Nephron progenitor cell (in vitro differentiated cells): ENCODE data around the gene XBP1.
"Not testable (repeated sequence)": the region's sequence is repeated elsewhere in the genome, so short reads cannot be mapped to it uniquely, and the experiment has no call there.

Source experiments
- DNase-seq: peaks from one replicate; pipeline ENCODE4 v3.0.0; 2021
- H3K27ac Mint-ChIP-seq: 2 replicates; pipeline ENCODE4 v1.8.0; 2021; ENCODE audit warnings: mild to moderate bottlenecking, moderate library complexity, mixed read lengths
- H3K27me3 Mint-ChIP-seq: 2 replicates; pipeline ENCODE4 v1.8.0; 2021; ENCODE audit warnings: mild to moderate bottlenecking, low read depth, mixed read lengths; ENCODE audit not compliant: poor library complexity
- H3K36me3 Mint-ChIP-seq: 2 replicates; pipeline ENCODE4 v1.8.0; 2021; ENCODE audit warnings: low read depth, mixed read lengths
- H3K4me1 Mint-ChIP-seq: 2 replicates; pipeline ENCODE4 v1.8.0; 2021; ENCODE audit warnings: mixed read lengths
- H3K4me3 Mint-ChIP-seq: 2 replicates; pipeline ENCODE4 v1.8.0; 2021; ENCODE audit warnings: mild to moderate bottlenecking, moderate library complexity, mixed read lengths
- H3K9me3 Mint-ChIP-seq: 2 replicates; pipeline ENCODE4 v1.8.0; 2021; ENCODE audit warnings: mild to moderate bottlenecking, moderate library complexity, mixed read lengths
- TF ChIP-seq, protein P1 (sequence below): fragments of 200-600 bp; sonication (generic); IDR thresholded peaks from 2 replicates; pipeline ENCODE4 v1.5.0; 2021; ENCODE audit warnings: antibody characterized with exemption

Gene XBP1

DNA sequence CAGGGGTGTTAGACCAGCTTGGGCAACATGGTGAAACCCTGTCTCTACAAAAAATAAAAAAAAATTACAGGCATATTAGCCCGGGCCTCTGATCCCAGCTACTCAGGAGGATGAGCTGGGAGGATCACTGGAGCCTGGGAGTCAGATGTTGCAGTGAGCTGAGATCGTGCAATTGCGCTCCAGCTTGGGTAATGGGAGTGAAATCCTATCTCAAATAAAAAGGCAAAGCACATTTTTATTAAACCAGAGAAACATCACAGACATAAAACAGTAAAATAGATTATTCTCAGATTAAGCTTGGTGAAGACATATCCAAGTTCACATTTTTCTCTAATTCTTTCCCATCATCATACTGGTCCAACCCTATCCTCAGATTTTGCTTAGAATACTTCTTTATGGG lies 30.1 kb upstream of the XBP1 start:
- TF ChIP-seq, protein P1, sequence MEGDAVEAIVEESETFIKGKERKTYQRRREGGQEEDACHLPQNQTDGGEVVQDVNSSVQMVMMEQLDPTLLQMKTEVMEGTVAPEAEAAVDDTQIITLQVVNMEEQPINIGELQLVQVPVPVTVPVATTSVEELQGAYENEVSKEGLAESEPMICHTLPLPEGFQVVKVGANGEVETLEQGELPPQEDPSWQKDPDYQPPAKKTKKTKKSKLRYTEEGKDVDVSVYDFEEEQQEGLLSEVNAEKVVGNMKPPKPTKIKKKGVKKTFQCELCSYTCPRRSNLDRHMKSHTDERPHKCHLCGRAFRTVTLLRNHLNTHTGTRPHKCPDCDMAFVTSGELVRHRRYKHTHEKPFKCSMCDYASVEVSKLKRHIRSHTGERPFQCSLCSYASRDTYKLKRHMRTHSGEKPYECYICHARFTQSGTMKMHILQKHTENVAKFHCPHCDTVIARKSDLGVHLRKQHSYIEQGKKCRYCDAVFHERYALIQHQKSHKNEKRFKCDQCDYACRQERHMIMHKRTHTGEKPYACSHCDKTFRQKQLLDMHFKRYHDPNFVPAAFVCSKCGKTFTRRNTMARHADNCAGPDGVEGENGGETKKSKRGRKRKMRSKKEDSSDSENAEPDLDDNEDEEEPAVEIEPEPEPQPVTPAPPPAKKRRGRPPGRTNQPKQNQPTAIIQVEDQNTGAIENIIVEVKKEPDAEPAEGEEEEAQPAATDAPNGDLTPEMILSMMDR = no peak
- no peak overlapping the region for H3K27ac Mint-ChIP-seq
- peaks cover 17% of the 10 kb centered on the region for H3K27me3 Mint-ChIP-seq
- no peak overlapping the region for H3K4me3 Mint-ChIP-seq
- peaks cover 24% of the 10 kb centered on the region for H3K4me1 Mint-ChIP-seq
- H3K36me3 Mint-ChIP-seq = peaks cover 10% of the 10 kb centered on the region
- no peak for DNase-seq
- H3K9me3 Mint-ChIP-seq = no peaks in the 10 kb centered on the region

DNA sequence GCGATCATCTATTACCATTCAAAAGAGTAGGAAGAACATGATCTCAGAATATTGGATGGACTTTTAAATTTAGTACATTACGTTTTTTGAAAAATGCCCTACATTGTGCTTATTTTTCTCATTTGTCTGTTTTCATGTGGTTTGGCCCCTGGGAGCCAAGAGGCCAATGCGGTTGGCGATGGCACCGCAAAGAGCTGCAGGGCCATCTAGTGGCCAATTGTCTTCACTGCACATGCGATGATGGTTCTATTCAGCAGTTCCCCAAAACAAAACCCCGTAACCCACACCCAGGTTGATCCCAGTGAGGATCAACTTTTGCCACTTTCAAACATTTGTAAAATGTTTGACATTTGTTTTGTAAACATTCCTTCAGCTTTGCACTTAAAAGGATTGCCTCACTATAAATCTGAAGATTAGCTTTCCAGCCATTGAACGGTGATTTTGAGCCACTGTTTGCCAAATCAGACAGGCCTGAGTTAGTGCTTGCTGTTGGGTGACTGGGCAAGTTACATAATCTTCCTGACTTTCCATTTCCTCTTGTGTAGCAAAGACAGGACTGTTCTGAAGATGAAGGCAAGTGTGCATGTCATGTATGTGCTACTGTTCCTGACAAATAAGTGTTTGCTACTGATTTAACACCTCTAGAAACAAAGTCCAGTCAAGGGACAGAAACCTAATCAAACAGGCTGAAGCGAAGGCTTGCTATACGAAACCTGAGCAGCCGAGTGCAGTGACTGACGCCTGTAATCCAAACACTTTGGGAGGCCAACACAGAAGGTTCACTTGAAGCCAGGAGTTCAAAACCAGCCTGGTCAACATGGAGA lies 29.2 kb upstream of the XBP1 start:
- TF ChIP-seq, protein P1 = peak; percentile 98
- Mint-ChIP-seq H3K4me3 (no peak overlapping the region), H3K36me3 (peaks cover 10% of the 10 kb centered on the region), H3K27me3 (peaks cover 17% of the 10 kb centered on the region), H3K4me1 (peaks cover 24% of the 10 kb centered on the region), H3K9me3 (no peaks in the 10 kb centered on the region), H3K27ac (peak overlapping the region; percentile 59)
- DNase-seq = peak; percentile 78

DNA sequence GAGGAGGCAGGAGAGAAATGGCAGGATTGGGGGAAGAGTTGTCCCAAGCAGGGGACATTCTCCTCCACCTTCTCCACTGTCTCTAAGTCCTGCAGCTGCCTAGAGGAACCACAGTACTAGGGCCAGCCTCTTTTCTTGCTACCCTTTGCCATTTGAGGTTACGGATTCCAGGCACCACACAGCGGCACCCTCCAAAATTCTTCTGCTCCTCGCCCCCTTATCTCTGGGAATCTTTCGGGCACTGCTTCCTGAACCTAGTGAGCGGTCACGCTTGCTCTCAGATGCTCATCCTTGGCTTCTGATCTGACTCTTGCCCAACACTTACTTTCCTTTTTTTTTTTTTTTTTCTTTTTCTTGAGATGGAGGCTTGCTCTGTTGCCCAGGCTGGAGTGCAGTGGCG lies 26.6 kb upstream of the XBP1 start:
- Mint-ChIP-seq H3K27me3 (peaks cover 16% of the 10 kb centered on the region), H3K4me1 (peaks cover 38% of the 10 kb centered on the region), H3K36me3 (peaks cover 10% of the 10 kb centered on the region), H3K27ac (no peak overlapping the region), H3K4me3 (no peak overlapping the region), H3K9me3 (no peaks in the 10 kb centered on the region)
- DNase-seq = no peak
- TF ChIP-seq, protein P1 = no peak

DNA sequence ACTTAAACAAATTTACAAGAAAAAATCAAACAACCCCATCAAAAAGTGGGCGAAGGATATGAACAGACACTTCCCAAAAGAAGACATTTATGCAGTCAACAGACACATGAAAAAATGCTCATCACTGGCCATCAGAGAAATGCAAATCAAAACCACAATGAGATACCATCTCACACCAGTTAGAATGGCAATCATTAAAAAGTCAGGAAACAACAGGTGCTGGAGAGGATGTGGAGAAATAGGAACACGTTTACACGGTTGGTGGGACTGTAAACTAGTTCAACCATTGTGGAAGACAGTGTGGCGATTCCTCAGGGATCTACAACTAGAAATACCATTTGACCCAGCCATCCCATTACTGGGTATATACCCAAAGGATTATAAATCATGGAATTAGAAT lies 26.1 kb upstream of the XBP1 start:
- peaks cover 33% of the 10 kb centered on the region for H3K4me1 Mint-ChIP-seq
- H3K27ac Mint-ChIP-seq, H3K4me3 Mint-ChIP-seq, H3K9me3 Mint-ChIP-seq, DNase-seq: not testable (repeated sequence)
- peaks cover 11% of the 10 kb centered on the region for H3K27me3 Mint-ChIP-seq
- H3K36me3 Mint-ChIP-seq = peaks cover 10% of the 10 kb centered on the region

DNA sequence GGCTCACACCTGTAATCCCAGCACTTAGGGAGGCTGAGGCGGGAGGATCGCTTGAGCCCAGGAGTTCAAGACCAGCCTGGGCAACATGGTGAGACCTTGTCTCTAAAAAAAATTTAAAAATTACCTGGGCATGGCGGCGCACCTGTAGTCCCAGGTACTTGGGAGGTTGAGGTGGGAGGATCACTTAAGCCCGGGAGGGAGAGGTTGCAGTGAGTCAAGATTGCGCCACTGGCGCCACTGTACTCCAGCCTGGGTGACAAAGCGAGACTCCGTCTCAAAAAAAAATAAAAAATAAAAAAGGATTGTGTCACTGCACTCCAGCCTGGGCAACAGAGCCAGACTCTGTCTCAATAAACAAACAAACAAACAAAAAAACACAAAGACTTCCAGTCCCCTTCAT lies 24.1 kb upstream of the XBP1 start:
- peaks cover 18% of the 10 kb centered on the region for H3K4me1 Mint-ChIP-seq
- H3K27ac Mint-ChIP-seq, H3K4me3 Mint-ChIP-seq, H3K27me3 Mint-ChIP-seq, DNase-seq, H3K9me3 Mint-ChIP-seq: not testable (repeated sequence)
- peaks cover 10% of the 10 kb centered on the region for H3K36me3 Mint-ChIP-seq

DNA sequence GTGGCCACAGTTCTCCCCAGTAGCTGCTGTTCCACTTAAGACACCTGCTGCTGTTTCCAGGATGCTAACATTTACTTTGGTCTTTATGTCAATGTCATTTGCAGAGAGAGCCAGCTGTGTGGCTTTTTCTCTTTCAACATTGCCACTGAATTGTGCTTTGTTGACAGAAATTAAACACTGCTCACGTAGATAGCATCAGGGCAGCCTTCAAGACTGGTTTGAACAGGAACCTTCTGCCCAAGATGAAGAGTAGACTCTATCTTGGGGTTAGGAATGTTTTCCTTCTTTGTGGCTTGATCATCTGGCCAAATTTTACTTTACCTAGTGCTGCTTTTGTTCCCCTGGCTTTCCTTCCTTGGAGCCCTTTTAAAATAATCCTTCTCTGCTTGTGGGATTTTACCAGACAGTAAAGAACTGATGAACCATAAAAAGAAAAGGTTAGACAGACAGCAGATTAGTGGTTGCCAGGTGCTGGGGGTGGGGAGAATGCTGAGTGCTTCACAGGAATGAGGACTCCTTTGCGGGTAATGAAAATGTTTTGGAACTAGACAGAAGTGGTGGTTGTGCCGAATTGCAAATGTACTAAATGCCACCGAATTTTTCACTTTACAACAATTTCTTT lies 22.7 kb upstream of the XBP1 start:
- Mint-ChIP-seq H3K4me1 (peaks cover 30% of the 10 kb centered on the region), H3K27ac (peak overlapping the region; percentile 72), H3K9me3 (no peaks in the 10 kb centered on the region), H3K4me3 (peak overlapping the region; percentile 5), H3K27me3 (peaks cover 5% of the 10 kb centered on the region), H3K36me3 (peaks cover 10% of the 10 kb centered on the region)
- no peak for DNase-seq
- TF ChIP-seq, protein P1 = no peak
